GM12878 (cell line): ENCODE results near the gene NLGN4X. TPM values are rescaled to one million over a fixed set of nuclear protein-coding genes. Genes with fewer than 3 reads are reported as not detected.

Experiments
- ATAC-seq: fragments of 200-7000 bp; cut with Tn5 transposase; 3 replicates; pipeline ENCODE4 v1.9.1; 2020; ENCODE audit warnings: mild to moderate bottlenecking, moderate library complexity
- BruUV-seq: library from RNA; stranded (reverse); fragments of 400-500 nt; replicated peaks from 2 replicates; lab custom pipeline; 2021; lab: Mats Ljungman, UMichigan
- CTCF ChIA-PET: fragments of 300-600 bp; sonication (Branson Sonifier 250); formaldehyde crosslinking; extraction: SDS; loops from one replicate; lab custom pipeline; 2021; ENCODE audit warnings: inconsistent platforms; lab: Yijun Ruan, JAX
- POLR2A ChIA-PET: fragments of 350-600 bp; formaldehyde crosslinking; extraction: SDS; loops from one replicate; lab custom pipeline; 2021; ENCODE audit warnings: inconsistent platforms; lab: Charles Lee
- RAD21 ChIA-PET: fragments of 300-600 bp; sonication (Branson Sonifier 250); formaldehyde crosslinking; loops from one replicate; lab custom pipeline; 2023; ENCODE audit warnings: antibody characterized with exemption; ENCODE audit not compliant: unreplicated experiment; lab: Charles Lee
- SMC1A ChIA-PET: fragments of 300-600 bp; sonication (Branson Sonifier 250); formaldehyde crosslinking; loops from one replicate; lab custom pipeline; 2023; ENCODE audit not compliant: unreplicated experiment, uncharacterized antibody; lab: Charles Lee
- DNase-seq: peaks from one replicate; pipeline ENCODE4 v3.0.0-alpha.2; 2011; ENCODE audit warnings: low read depth, low spot score
- FAIRE-seq: peaks from 3 replicates; lab custom pipeline; 2011; peaks lifted over from hg19 to GRCh38; lab: Jason Lieb, UNC
- H2AFZ ChIP-seq: 2 replicates; pipeline ENCODE4 v1.6.0; 2011; ENCODE audit warnings: low read depth, low read length, control low read depth; ENCODE audit not compliant: control insufficient read depth
- H3K27ac ChIP-seq: 2 replicates; pipeline ENCODE4 v1.5.1; 2011; ENCODE audit warnings: control low read depth; ENCODE audit not compliant: control insufficient read depth, insufficient read depth
- H3K27me3 ChIP-seq, 2 experiments: replicated peaks in 1 of 2; 2 replicates each; pipeline versions ENCODE4 v1.6.0 to v1.6.1; 2011; ENCODE audit warnings: low read length in 1 of 2; ENCODE audit not compliant: control insufficient read depth in 2 of 2, insufficient read depth in 2 of 2
- H3K36me3 ChIP-seq, 2 experiments: 2 replicates each; pipeline ENCODE4 v1.5.1; 2011; ENCODE audit warnings: low read length in 1 of 2; ENCODE audit not compliant: control insufficient read depth in 2 of 2, insufficient read depth in 2 of 2
- H3K4me1 ChIP-seq: 2 replicates; pipeline ENCODE4 v1.6.1; 2011; ENCODE audit warnings: mild to moderate bottlenecking, low read length, moderate library complexity, mixed read lengths; ENCODE audit not compliant: control insufficient read depth, insufficient read depth
- H3K4me2 ChIP-seq: 2 replicates; pipeline ENCODE4 v1.6.0; 2011; ENCODE audit warnings: control low read depth; ENCODE audit not compliant: control insufficient read depth, insufficient read depth
- H3K4me3 ChIP-seq: fragments of 200-600 bp; sonication (generic); 2 replicates; pipeline ENCODE4 v1.5.1; 2016
- H3K79me2 ChIP-seq: 2 replicates; pipeline ENCODE4 v1.6.0; 2011; ENCODE audit warnings: low read length; ENCODE audit not compliant: control insufficient read depth, insufficient read depth
- H3K9ac ChIP-seq: 2 replicates; pipeline ENCODE4 v1.8.0; 2011; ENCODE audit warnings: low read length, control low read depth, mixed read lengths; ENCODE audit not compliant: control insufficient read depth, insufficient read depth
- H3K9me3 ChIP-seq: replicated peaks from 3 replicates; pipeline ENCODE4 v1.5.1; 2011; ENCODE audit warnings: mild to moderate bottlenecking, low read length; ENCODE audit not compliant: control insufficient read depth, insufficient read depth
- H4K20me1 ChIP-seq: 2 replicates; pipeline ENCODE4 v1.6.0; 2011; ENCODE audit not compliant: control insufficient read depth, insufficient read depth
- BCL11A ChIP-seq: IDR thresholded peaks from 2 replicates; pipeline ENCODE4 v1.6.1; 2011; ENCODE audit warnings: low read depth, low read length
- DPF2 ChIP-seq: fragments of 450-650 bp; IDR thresholded peaks from 2 replicates; pipeline ENCODE4 v1.6.1; 2017; ENCODE audit warnings: mild to moderate bottlenecking
- FOS ChIP-seq: IDR thresholded peaks from 3 replicates; pipeline ENCODE4 v1.6.1; 2011; ENCODE audit warnings: borderline replicate concordance; ENCODE audit not compliant: insufficient read length; ENCODE audit errors: extremely low read depth
- FOXK2 ChIP-seq: fragments of 450-650 bp; IDR thresholded peaks from 2 replicates; pipeline ENCODE4 v1.6.1; 2017; ENCODE audit warnings: mild to moderate bottlenecking, moderate library complexity
- IKZF1 ChIP-seq: fragments of 450-650 bp; conservative IDR thresholded peaks from 2 replicates; pipeline ENCODE4 v1.6.1; 2017; ENCODE audit warnings: antibody characterized with exemption, mild to moderate bottlenecking
- IKZF2 ChIP-seq, 2 experiments: fragments of 450-650 bp; IDR thresholded peaks; 2 replicates each; pipeline ENCODE4 v1.6.1; 2017; ENCODE audit warnings: mild to moderate bottlenecking in 2 of 2, moderate library complexity in 2 of 2
- IRF4 ChIP-seq: IDR thresholded peaks from 2 replicates; pipeline ENCODE4 v1.6.1; 2011; ENCODE audit warnings: low read depth, low read length
- MTA3 ChIP-seq: IDR thresholded peaks from 2 replicates; pipeline ENCODE4 v1.6.1; 2012; ENCODE audit warnings: low read length, inconsistent platforms, borderline replicate concordance
- SPI1 ChIP-seq: IDR thresholded peaks from 2 replicates; pipeline ENCODE4 v1.6.1; 2011; ENCODE audit warnings: low read depth, mild to moderate bottlenecking, low read length, moderate library complexity, borderline replicate concordance; ENCODE audit not compliant: insufficient read depth
- ZNF217 ChIP-seq: fragments of 450-650 bp; IDR thresholded peaks from 2 replicates; pipeline ENCODE4 v1.6.1; 2017; ENCODE audit warnings: antibody characterized with exemption, mild to moderate bottlenecking
- WGBS: methylation state at CpG from one replicate; pipeline ENCODE4 v1.1.6; 2016; ENCODE audit warnings: low lambda C conversion rate; ENCODE audit not compliant: insufficient replicate concordance, insufficient coverage; ENCODE audit errors: missing lambda C conversion rate; 5-methylcytosine and 5-hydroxymethylcytosine counted together
- in situ Hi-C: fragments of 300-500 bp; cut with MboI; formaldehyde crosslinking; loops from 9 replicates; pipeline ENCODE4 v1.14.3; 2018; ENCODE audit warnings: mixed read lengths
- intact Hi-C: fragments of 100-400 bp; cut with micrococcal nuclease; formaldehyde crosslinking; loops from one replicate; pipeline ENCODE4 v1.14.2; 2022; ENCODE audit not compliant: unreplicated experiment
- polyA plus RNA-seq, 11 experiments: library from polyadenylated mRNA; depleted of rRNA in 4 of 11; unstranded in 6 of 11; stranded (reverse) in 5 of 11; fragments of >200 nt; fragmentation: Nextera tagmentation in 4 of 11; fragmentation: Illumina TruSeq in 1 of 11; extraction: Ambion mirVana in 4 of 11; extraction: Trizol in 1 of 11; gene quantifications; 1 replicate in 1 of 11; 2 replicates in 10 of 11; pipeline versions ENCODE4 v1.2.1 to v1.2.3, GENCODE V29; 2011 to 2016; ENCODE audit warnings: inconsistent platforms in 2 of 11, missing spikeins in 2 of 11, low read depth in 1 of 11
- total RNA-seq, 4 experiments: library from RNA; depleted of rRNA in 3 of 4; stranded (reverse); fragments of >200 nt in 3 of 4; fragmentation: Illumina TruSeq in 1 of 4; extraction: Trizol in 1 of 4; gene quantifications; 2 replicates each; pipeline versions ENCODE4 v1.2.1 to v1.2.3, GENCODE V29; 2013 to 2021
- TF ChIP-seq, protein P1 (sequence below): fragments of 150-350 bp; IDR thresholded peaks from 2 replicates; pipeline ENCODE4 v1.6.1; 2016; ENCODE audit warnings: low read depth, low read length

NLGN4X gene
- total and polyA plus RNA-seq, 10 of the 15 experiments (the other 5 are each of a cell fraction or from before 2014, with no cell fraction given) = 0.02 to 1.5 (median 0.09) TPM; not detected in 2

DNA sequence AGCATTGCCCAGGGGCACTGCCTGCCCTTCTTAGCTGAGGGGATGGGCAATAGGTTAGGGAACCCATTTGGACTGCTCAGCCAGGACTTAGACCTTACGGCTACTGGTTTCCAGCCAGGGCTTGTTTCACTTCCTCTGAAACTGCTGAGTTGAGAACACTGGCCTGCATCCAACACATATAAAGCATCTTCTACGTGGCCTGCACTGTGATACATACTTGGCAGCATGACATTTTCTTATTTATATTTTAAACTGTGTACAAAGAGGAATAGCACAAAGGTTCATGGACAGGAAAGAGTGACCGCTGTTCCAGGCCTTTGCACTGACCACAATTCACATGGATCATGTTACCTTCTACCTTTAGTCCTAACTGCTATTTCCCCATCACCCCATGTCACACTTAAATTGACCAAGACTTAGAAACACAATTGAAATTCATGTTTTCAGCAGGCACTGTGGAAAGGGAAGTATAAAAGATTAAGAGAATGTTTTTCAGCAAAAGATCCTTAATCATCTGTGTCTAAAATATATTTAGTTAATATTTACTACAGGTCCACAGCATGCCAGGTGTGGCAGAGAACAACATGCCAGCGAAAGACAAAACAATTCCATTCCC lies 43.7 kb downstream of the NLGN4X start:
- DNase-seq = no peak
- CTCF ChIA-PET = no interaction called here
- intact Hi-C loops (no loop called here), in situ Hi-C loops (no loop called here)
- Histone ChIP-seq H3K9ac (no peak overlapping the region), H3K27me3 (no peaks in the 10 kb centered on the region), H3K79me2 (no peaks in the 10 kb centered on the region), H3K27ac (no peak overlapping the region), H3K4me1 (no peaks in the 10 kb centered on the region), H4K20me1 (no peaks in the 10 kb centered on the region), H3K4me3 (no peak overlapping the region), H3K9me3 (no peaks in the 10 kb centered on the region), H2AFZ (no peak overlapping the region), H3K36me3 (no peaks in the 10 kb centered on the region), H3K4me2 (no peak overlapping the region)
- ATAC-seq = peak; percentile 99
- POLR2A ChIA-PET = no interaction called here
- SMC1A ChIA-PET = no interaction called here
- RAD21 ChIA-PET = no interaction called here
- no TSS peak for BruUV-seq
- WGBS = 1% methylated on average over 4 of the region's 4 CpGs
- TF ChIP-seq IRF4 (peak; percentile 63; the same call in 1 of the 2 replicates), DPF2 (peak; percentile 73), ZNF217 (no peak), IKZF2 (IDR thresholded peaks at IDR 0.05) (peak in 1 of 2 experiments; percentile 7; a peak in 1 of 4 replicates), FOS (no peak), FOXK2 (no peak), BCL11A (peak; percentile 20; the same call in 1 of the 2 replicates), SPI1 (peak; percentile 84), MTA3 (no peak), IKZF1 (peak; percentile 42; the same call in 1 of the 2 replicates)
- TF ChIP-seq, protein P1, sequence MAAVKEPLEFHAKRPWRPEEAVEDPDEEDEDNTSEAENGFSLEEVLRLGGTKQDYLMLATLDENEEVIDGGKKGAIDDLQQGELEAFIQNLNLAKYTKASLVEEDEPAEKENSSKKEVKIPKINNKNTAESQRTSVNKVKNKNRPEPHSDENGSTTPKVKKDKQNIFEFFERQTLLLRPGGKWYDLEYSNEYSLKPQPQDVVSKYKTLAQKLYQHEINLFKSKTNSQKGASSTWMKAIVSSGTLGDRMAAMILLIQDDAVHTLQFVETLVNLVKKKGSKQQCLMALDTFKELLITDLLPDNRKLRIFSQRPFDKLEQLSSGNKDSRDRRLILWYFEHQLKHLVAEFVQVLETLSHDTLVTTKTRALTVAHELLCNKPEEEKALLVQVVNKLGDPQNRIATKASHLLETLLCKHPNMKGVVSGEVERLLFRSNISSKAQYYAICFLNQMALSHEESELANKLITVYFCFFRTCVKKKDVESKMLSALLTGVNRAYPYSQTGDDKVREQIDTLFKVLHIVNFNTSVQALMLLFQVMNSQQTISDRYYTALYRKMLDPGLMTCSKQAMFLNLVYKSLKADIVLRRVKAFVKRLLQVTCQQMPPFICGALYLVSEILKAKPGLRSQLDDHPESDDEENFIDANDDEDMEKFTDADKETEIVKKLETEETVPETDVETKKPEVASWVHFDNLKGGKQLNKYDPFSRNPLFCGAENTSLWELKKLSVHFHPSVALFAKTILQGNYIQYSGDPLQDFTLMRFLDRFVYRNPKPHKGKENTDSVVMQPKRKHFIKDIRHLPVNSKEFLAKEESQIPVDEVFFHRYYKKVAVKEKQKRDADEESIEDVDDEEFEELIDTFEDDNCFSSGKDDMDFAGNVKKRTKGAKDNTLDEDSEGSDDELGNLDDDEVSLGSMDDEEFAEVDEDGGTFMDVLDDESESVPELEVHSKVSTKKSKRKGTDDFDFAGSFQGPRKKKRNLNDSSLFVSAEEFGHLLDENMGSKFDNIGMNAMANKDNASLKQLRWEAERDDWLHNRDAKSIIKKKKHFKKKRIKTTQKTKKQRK = no peak
- FAIRE-seq = no peak
